Gastrocnemius medialis (tissue), 4 donors: ENCODE results near the gene MEIS1. TPM values are rescaled to one million over a fixed set of nuclear protein-coding genes. Genes with fewer than 3 reads are reported as not detected.

Experiments used
- ATAC-seq, 2 donors: fragments of 150-250 bp; one replicate each; pipeline ENCODE4 v1.9.1; 2016
- DNase-seq, 2 donors: peaks; one replicate each; pipeline ENCODE4 v3.0.0-alpha.2; 2019
- H3K27ac ChIP-seq, 4 donors: fragments of 200-600 bp; sonication (generic); 1 replicate in 1 of 4; 2 replicates in 3 of 4; pipeline ENCODE4 v1.5.1; 2016 to 2018; ENCODE audit warnings: mild to moderate bottlenecking in 2 of 4, moderate library complexity in 1 of 4
- H3K27me3 ChIP-seq, 3 donors: fragments of 200-600 bp; sonication (generic) in 2 of 3; 1 replicate in 1 of 3; 2 replicates in 2 of 3; pipeline versions ENCODE4 v1.5.1 to v1.6.0; 2016 to 2019; ENCODE audit warnings: mild to moderate bottlenecking in 1 of 3, moderate library complexity in 1 of 3
- H3K36me3 ChIP-seq, 2 donors: fragments of 200-600 bp; sonication (generic) in 1 of 2; one replicate each; pipeline ENCODE4 v1.5.1; 2017 to 2018
- H3K4me1 ChIP-seq, 2 donors: fragments of 200-600 bp; sonication (generic) in 1 of 2; one replicate each; pipeline ENCODE4 v1.5.1; 2016 to 2017; ENCODE audit warnings: mild to moderate bottlenecking in 2 of 2
- H3K4me3 ChIP-seq, 4 donors: fragments of 200-600 bp; sonication (generic) in 3 of 4; 1 replicate in 1 of 4; 2 replicates in 3 of 4; pipeline ENCODE4 v1.5.1; 2016 to 2019; ENCODE audit warnings: mild to moderate bottlenecking in 2 of 4
- H3K9me3 ChIP-seq, 3 donors: fragments of 200-600 bp; sonication (generic) in 2 of 3; 1 replicate in 1 of 3; 2 replicates in 2 of 3; pipeline ENCODE4 v1.5.1; 2016 to 2019
- CTCF ChIP-seq, 5 experiments: fragments of 450-650 bp in 3 of 5; fragments of 200-600 bp in 2 of 5; sonication (generic) in 2 of 5; IDR thresholded peaks in 4 of 5; conservative IDR thresholded peaks in 1 of 5; 1 replicate in 4 of 5; 2 replicates in 1 of 5; pipeline ENCODE4 v1.5.1; 2016 to 2019; ENCODE audit warnings: antibody characterized with exemption in 5 of 5, mild to moderate bottlenecking in 3 of 5, moderate library complexity in 3 of 5
- POLR2A ChIP-seq, 2 donors: fragments of 450-650 bp; IDR thresholded peaks; one replicate each; pipeline ENCODE4 v1.6.1; 2017; ENCODE audit warnings: antibody characterized with exemption in 2 of 2, mild to moderate bottlenecking in 2 of 2, moderate library complexity in 2 of 2
- in situ Hi-C, 4 donors: fragments of 200-750 bp; cut with MboI; loops; one replicate each; pipeline versions ENCODE4 v1.15.0 to v1.8.0; 2017; ENCODE audit warnings: low sequenced_read_pairs in 4 of 4
- intact Hi-C: fragments of 100-400 bp; cut with DNase I; formaldehyde crosslinking; loops from one replicate; pipeline ENCODE4 v1.15.1; 2023; ENCODE audit warnings: low total_unique reads
- total RNA-seq, 4 donors: library from RNA; depleted of rRNA; stranded (reverse); fragments of >200 nt; gene quantifications; one replicate each; pipeline versions ENCODE4 v1.1.0 to v1.2.3, GENCODE V29; 2016

Gene MEIS1
- total RNA-seq, 4 donors from 2014 or later: 1.3 to 8.2 (median 2.0) TPM

GRCh38 chr2:66466433-66466832 is 31.5 kb downstream of the MEIS1 start:
- Histone ChIP-seq H3K9me3 (no peaks in the 10 kb centered on the region), H3K4me3 (no peak overlapping the region), H3K4me1 (peaks cover 0 to 5% of the 10 kb centered on the region in 2 donors), H3K36me3 (no peaks in the 10 kb centered on the region), H3K27me3 (no peaks in the 10 kb centered on the region), H3K27ac (no peak overlapping the region)
- no peak for TF ChIP-seq CTCF (IDR thresholded peaks at IDR 0.05 in 4 of 5, conservative IDR thresholded peaks at IDR 0.05 in 1 of 5)
- TF ChIP-seq POLR2A (IDR thresholded peaks at IDR 0.05): no peak
- no peak for ATAC-seq
- intact Hi-C loops (no loop called here), in situ Hi-C loops (no loop called here)
- no peak for DNase-seq

DNA sequence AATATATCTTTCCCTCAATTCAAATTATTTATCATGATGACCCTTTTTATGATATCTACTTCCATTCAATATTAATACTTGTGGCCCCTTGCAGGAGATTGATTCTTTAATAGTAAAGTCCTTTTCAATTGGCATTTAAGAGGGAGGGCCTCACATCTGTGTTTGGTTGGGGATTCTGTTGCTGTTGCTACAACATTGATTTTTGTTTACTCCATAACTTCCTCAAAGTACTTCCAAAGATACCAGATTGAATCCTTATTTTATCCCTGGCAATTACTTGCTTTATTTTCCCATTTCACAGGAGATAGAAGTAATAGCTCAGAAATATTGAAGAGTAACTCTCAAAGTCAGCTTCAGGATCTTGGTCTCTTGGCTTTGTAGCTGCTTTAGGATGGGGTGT is 32.8 kb downstream of the MEIS1 start:
- Histone ChIP-seq H3K27me3 (no peaks in the 10 kb centered on the region), H3K4me3 (no peak overlapping the region), H3K9me3 (no peaks in the 10 kb centered on the region), H3K36me3 (no peaks in the 10 kb centered on the region), H3K4me1 (peaks cover 6 to 13% of the 10 kb centered on the region in 2 donors), H3K27ac (no peak overlapping the region)
- in situ Hi-C loops: no loop called here
- intact Hi-C loops: no loop called here
- no peak for TF ChIP-seq POLR2A (IDR thresholded peaks at IDR 0.05)
- TF ChIP-seq CTCF (IDR thresholded peaks at IDR 0.05 in 4 of 5, conservative IDR thresholded peaks at IDR 0.05 in 1 of 5): no peak
- no peak for DNase-seq
- ATAC-seq: no peak

- intact Hi-C loops (no loop called here), in situ Hi-C loops (no loop called here)
- TF ChIP-seq POLR2A (IDR thresholded peaks at IDR 0.05) (no peak), CTCF (IDR thresholded peaks at IDR 0.05 in 4 of 5, conservative IDR thresholded peaks at IDR 0.05 in 1 of 5) (no peak)
- DNase-seq: no peak
- H3K4me1 ChIP-seq: peaks cover 6 to 13% of the 10 kb centered on the region in 2 donors
- no peak for ATAC-seq
- no peaks in the 10 kb centered on the region for H3K36me3 ChIP-seq
- H3K4me3 ChIP-seq: no peak overlapping the region
- no peaks in the 10 kb centered on the region for H3K27me3 ChIP-seq
- H3K9me3 ChIP-seq: no peaks in the 10 kb centered on the region
- H3K27ac ChIP-seq: no peak overlapping the region
Observed at GRCh38 chr2:66469214-66469902, 34.4 kb downstream of the MEIS1 start.

DNA sequence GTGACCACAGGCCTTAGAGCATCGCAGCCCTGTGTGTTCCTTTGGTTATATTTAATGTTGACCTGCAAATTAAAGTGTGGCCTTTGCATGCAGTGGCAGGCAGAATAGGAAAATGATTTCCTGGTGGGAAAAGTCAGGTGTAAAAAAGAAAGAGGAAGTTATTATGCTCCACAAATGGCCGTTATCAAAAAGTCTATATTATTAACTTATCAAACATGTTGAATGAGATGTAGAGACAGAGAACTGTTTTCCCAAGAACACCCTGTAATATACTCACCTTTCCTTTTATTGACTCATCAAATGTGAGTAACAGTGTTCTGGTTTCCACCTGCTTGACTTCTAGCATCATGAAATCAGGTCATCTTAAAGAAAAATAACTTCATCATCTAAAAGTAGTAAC is 35.3 kb downstream of the MEIS1 start:
- Histone ChIP-seq H3K36me3 (no peaks in the 10 kb centered on the region), H3K4me1 (peaks cover 6 to 11% of the 10 kb centered on the region in 2 donors), H3K27ac (no peak overlapping the region), H3K9me3 (no peaks in the 10 kb centered on the region), H3K27me3 (no peaks in the 10 kb centered on the region), H3K4me3 (no peak overlapping the region)
- DNase-seq (no peak), ATAC-seq (no peak)
- in situ Hi-C loops: no loop called here
- intact Hi-C loops: no loop called here
- TF ChIP-seq POLR2A (IDR thresholded peaks at IDR 0.05): no peak
- no peak for TF ChIP-seq CTCF (IDR thresholded peaks at IDR 0.05 in 4 of 5, conservative IDR thresholded peaks at IDR 0.05 in 1 of 5)
